CMK (cell line): ENCODE measurements around the gene SDK1.

Experiments used
- DNase-seq: peaks from one replicate; pipeline ENCODE4 v3.0.0-alpha.2; 2010; ENCODE audit warnings: low read depth

SDK1 gene

GRCh38 chr7:3292694-3293093 is 8.4 kb upstream of the SDK1 start:
- no peak for DNase-seq

GRCh38 chr7:3294432-3295100 is 6.5 kb upstream of the SDK1 start:
- no peak for DNase-seq

GRCh38 chr7:3297105-3297819 is 3.8 kb upstream of the SDK1 start:
- DNase-seq = no peak

- no peak for DNase-seq
Observed at GRCh38 chr7:3300221-3300650, 816 bp upstream of the SDK1 start.

- no peak for DNase-seq
Observed at GRCh38 chr7:3301449-3301731, 338 bp downstream of the SDK1 start.

- no peak for DNase-seq
Observed at GRCh38 chr7:3301831-3302618, 973 bp downstream of the SDK1 start.

- no peak for DNase-seq
Observed at GRCh38 chr7:3302681-3303320, 1.7 kb downstream of the SDK1 start.

- no peak for DNase-seq
Observed at GRCh38 chr7:3304131-3304530, 3.1 kb downstream of the SDK1 start.

GRCh38 chr7:3307435-3307834 is 6.4 kb downstream of the SDK1 start:
- DNase-seq = no peak

GRCh38 chr7:3309140-3309539 is 8.1 kb downstream of the SDK1 start:
- DNase-seq = no peak

- DNase-seq = no peak
Observed at GRCh38 chr7:3309956-3310355, 8.9 kb downstream of the SDK1 start.

GRCh38 chr7:3310884-3311283 is 9.8 kb downstream of the SDK1 start:
- DNase-seq = no peak

GRCh38 chr7:3312583-3312982 is 11.5 kb downstream of the SDK1 start:
- no peak for DNase-seq

- DNase-seq = no peak
Observed at GRCh38 chr7:3318874-3319273, 17.8 kb downstream of the SDK1 start.

GRCh38 chr7:3321206-3321605 is 20.2 kb downstream of the SDK1 start:
- no peak for DNase-seq

- DNase-seq = no peak
Observed at GRCh38 chr7:3321745-3322144, 20.7 kb downstream of the SDK1 start.

- DNase-seq = no peak
Observed at GRCh38 chr7:3326246-3326645, 25.2 kb downstream of the SDK1 start.

- no peak for DNase-seq
Observed at GRCh38 chr7:3327099-3327498, 26.0 kb downstream of the SDK1 start.

GRCh38 chr7:3327655-3328054 is 26.6 kb downstream of the SDK1 start:
- DNase-seq = no peak

GRCh38 chr7:3332308-3332707 is 31.3 kb downstream of the SDK1 start:
- DNase-seq = no peak

- no peak for DNase-seq
Observed at GRCh38 chr7:3333861-3334260, 32.8 kb downstream of the SDK1 start.

GRCh38 chr7:3336042-3336665 is 35.1 kb downstream of the SDK1 start:
- DNase-seq = no peak
